Dedifferentiated amniotic fluid mesenchymal stem cell (primary cell): ENCODE results near the gene FGD4.

Experiments used
- DNase-seq: peaks from one replicate; pipeline ENCODE4 v3.0.0-alpha.2; 2016; ENCODE audit errors: extremely low spot score

Gene FGD4

DNA sequence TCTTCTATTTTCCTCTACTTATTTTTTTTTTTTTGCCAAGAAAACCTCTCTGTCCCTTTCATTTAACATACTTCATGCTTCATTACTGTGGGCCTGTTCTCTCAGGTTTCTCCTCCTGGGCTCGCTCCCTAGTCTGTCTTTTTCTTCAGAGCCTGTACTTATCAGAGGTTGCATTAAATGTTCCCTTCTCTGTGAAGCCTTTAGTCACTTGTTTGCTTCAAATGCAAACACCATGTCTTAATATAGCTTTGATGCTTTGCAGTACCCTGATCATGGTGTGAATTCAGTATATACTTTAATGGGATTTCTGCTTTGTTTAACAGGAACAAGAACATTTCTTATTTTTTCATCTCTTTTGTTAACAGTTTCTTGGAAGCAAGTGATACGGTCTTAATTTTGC, 207.1 kb downstream of the FGD4 start:
- no peak for DNase-seq

DNA sequence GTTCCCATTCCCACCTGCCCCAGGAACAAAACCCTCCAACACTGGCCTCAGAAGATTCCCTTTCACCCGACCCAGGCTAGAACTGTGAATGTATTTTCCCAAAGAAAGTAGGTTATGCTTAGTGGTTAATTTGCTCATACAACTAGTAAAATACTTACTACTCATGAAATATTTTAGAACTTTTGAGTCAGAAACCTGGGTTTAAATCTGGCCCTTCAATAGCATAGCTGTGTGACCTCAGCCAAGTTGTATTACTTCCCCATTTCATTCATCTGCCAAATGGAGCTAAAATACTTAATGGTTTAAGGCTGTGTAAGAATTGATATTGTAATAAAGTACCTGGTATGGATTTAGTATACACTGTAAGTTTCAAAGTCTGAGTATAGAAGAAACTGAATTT, 210.6 kb downstream of the FGD4 start:
- DNase-seq: no peak

DNA sequence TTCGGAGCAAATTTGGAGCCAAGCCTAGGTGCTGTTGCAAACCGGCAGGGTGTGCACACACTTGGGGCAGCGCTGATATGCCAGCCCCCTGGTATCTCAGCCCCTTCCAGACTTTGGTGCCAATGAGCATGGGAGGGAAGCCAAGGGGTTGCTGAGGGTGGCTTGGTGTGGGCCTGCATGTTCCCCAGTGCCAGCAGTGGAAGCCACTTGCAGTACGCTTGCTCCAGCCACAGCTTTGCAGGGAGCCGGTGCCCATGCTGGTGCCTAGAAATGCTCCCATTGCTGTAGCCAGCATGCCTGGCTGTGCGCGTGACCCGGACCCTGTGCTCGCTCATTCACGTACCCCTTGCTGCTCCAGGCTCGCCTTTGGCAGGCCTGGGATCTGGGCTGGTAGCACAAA, 212.6 kb downstream of the FGD4 start:
- DNase-seq: no peak

DNA sequence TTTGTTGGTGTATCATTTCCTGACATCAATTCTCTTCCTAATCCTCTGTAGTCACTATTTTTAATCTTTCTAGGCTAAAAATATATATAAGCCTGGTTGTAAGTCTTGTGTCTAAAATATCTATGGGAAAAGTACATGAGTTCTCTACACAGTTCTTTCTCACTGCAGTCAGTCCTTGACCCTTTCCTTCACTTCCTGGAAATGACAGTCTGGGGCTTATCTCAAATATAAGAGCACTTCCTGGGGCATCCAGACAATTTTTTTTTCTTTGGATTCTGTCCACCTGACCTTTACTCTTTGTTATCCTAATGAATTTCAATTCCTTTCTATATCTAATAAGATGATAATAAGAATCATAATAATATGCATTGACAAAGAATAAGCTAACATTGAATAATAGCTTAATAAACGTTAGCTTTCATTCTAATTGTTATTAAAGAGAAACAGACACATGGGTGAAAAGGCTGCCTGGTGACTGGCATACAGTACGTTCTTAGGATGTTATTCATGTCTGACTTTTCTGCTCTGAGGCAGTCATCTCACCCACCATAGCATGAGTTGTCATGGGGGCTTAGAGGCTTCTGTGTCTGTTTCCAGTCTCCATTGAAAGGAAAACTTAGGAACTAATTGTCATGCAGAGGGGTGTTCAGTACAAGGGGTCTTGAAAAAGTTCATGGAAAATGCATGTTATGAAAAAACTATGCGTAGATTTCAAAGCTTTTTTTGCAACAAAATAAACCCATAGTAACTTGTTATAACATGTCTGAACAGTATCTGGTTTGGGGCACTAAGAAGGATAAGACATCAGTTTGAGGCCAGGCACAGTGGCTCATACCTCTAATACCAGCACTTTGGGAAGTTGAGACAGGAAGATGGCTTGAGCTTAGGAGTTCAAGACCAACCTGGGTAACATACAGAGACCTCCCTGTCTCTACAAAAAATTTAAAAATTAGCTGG, 213.6 kb downstream of the FGD4 start:
- DNase-seq: no peak

DNA sequence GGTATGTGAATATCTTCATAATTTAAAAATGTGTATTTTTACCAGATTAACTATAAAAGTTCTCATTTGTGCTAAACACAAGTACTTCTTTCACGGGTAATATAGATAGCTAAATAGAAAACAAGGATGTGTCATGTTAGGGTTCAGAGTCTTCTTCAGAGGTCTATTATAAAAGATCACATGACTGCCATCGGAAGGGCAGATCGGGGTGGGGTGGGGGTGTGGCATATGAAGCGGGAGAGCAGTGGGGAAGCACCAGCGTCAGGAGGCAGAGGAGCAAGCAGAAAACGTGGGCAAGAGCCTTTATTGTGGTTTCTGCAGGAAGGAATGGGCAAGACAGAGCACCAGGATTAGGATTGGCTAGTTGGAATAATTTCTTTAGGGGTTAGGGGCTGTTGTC, 216.1 kb downstream of the FGD4 start:
- no peak for DNase-seq

DNA sequence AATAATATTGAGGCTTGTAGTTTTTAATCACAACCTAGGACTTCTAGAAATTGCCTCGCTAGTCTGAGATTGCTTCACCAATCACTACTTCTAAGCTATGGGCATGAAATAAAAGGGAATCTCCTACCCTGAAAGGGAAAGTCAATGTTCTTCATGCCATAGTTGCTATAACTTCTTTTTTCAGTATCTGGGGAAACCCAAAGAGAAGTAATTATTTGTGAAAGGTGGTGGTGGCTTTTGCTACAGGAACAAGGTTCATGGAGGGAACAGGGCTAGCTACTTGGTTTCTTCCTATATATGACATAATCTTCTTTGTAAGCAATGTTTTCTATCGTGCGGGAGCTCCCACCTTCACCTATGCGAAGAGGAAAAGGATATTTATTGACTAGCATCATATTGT, 218.2 kb downstream of the FGD4 start:
- no peak for DNase-seq

DNA sequence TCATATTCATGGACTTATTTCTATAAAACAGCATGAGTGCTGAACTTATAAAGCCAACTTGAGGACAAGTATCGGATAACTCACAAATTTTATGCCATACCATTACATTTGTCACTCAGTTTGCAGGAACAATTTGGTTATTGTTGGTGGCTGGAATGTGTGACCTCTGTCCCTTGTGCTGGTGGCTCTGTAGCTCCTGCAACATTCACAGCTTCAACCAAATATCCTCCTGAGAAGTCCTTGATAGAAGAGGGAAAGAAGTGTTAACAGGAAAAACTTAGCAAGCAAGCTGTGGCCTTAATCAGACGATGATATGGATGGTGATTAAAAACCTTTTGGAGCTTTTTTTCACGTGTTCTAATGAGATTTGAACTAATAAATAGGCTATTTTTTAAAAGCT, 218.8 kb downstream of the FGD4 start:
- DNase-seq: no peak

DNA sequence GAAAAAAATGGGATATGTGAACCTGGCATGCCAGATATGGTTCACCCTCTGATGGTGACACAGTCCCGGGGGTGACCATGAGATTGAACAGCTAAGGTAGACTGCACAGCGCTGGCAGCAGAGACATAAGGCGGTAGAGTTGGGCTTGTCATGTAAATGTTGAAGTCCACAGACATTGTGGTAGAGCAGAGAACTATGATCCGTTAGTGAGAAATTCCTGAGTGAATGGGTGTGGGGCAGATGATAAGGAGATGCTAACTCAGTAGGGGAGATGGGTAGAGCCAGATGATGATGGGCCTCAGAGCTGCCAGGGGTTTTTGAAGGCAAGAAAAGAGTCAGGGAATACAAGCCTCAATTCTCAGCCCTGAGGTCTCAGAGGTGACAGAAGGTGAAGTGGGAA, 228.6 kb downstream of the FGD4 start:
- no peak for DNase-seq

DNA sequence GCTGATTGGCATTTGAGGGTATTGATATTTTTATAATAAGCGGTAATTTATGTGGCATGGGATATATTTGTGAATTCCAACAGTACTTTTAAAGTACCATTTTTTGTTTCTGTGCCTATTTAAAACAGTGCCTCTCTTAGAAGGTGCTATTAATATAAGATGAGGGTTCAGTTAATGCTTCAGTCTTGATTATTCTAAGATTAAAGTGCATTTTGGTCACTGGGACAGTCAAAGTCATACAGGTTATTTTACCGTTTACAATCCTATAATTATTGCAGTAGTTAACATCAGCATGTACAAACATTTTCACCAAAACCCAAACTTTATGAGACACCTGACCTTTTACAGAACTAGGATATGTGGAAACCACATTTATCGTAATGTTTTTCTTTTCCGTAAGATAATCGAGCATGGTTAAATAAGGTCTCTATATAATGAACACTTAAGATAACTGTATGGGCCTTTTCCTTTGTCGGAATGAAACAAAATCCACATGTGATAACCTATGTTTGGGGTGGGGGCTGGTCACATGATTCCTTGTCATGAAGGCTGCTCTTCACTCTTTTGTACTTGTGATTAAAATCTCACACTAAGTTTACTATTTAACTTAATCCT, 242.0 kb downstream of the FGD4 start:
- no peak for DNase-seq

DNA sequence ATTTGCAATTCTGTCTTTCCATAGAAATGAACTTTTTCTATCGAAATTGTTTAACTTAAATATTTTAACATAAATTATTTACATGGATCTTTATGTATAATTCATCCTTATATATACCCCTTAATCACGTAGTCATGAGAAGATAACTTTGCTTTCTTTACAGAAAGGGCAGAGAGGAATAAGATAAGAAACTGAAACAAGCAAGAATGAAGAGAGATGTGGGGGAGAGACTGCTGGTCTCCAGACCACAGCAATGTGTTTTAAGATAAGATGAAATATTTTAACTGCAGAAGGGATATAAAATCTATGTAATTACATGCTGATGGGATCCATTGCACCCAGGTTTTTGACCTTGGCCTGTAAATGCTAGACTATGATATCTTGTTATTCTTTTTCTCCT, 245.1 kb downstream of the FGD4 start:
- no peak for DNase-seq

DNA sequence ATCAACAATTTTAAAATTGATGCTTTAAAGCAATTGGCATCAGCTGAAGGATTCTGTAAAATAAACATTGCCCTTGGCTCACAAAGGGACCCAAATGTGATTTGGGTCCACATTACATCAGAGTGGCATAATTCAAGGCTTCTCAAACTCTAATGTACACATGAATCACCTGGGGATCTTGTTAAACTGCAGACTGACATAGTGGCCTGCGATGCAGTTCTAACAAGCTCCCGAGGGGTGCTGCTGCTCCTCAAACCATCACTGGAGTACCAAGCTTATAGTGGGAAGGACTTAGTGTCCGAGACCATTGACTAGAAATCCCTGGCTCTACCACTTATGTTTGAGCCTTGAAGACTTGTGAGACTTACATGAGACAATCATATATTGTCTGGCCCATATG, 247.9 kb downstream of the FGD4 start:
- no peak for DNase-seq

DNA sequence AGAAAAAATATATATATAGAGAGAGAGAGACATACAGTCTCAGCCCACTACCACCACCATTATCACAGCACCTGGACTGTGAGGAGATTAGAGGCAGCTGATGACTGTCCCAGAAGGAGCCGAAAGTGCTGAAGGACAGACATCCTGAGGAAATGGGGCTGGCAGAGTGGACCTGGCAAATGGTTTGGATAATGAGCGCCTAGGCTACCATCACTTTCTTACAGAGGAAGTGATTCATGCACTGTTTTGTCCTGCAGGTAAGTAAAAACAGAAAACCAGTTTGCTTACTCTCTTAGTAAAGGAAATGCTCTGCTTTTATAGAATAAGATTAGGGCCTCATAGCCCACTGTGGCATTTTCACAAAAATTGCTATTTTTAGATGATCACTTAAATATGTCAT, 251.2 kb downstream of the FGD4 start:
- no peak for DNase-seq

DNA sequence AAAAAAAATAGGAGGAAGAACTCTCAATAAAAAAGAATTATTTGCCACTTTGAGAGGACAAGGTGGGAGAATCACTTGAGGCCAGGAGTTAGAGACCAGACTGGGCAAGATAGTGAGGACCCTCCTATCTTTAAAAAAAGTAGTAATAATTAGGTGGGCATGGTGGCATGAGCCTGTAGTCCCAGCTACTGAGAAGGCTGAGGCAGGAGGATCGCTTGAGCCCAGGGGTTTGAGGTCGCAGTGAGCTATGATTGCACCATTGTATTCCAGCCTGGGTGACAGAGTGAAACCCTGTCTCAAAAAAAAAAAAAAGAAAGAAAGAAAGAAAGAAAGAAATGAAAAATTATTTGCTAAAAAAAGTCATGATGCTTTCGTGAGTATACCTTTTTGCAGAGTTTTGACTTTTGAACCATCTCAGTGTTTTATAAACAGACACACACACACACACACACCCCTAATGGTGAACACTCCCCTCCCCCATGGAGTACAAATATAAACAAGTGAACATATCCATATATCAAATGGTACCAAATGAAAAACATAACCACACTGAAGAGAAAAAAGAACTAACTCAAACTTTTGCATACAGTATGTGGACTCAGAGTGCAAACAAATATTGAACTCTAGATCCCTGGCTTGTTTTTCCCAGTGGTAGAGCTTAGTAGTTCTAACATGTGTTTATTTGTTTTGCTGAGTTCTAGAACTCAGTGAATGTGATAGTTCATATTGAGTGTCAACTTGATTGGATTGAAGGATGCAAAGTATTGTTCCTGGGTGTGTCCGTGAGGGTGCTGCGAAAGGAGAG, 252.0 kb downstream of the FGD4 start:
- no peak for DNase-seq

DNA sequence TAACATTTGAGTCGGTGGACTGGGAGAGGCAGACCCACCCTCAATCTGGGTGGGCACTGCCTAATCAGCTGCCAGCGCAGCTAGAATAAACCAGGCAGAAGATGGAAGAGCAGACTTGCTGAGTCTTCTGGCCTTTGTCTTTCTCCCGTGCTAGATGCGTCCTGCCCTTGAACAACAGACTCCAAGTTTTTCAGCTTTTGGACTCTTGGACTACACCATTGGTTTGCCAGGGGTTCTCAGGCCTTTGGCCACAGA, 252.5 kb downstream of the FGD4 start:
- DNase-seq: no peak

DNA sequence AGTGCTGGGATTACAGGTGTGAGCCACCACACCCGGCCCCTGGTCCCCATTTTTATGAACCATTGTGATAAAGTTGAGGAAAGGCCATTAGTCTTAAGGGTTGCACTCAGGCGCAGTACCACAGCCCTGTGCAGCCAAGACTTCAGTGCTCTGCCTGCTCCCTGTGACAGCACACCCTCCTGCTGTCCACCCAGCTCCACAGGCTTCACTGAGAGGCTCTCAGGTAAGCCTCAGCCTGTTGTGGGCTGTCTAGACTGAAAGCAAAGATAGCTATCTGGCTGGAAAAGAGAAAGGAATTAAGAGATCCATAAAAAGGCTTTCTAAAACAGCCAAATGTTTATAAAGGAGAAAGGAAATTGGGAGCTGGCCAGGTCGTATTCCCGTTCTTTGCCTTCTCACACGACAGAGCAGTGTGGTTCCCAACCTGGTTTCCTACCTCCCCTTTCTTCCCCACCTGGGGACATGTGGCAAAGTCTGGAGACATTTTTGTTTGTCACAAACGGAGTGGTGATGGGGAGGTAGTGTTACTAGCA, 260.6 kb downstream of the FGD4 start:
- no peak for DNase-seq

DNA sequence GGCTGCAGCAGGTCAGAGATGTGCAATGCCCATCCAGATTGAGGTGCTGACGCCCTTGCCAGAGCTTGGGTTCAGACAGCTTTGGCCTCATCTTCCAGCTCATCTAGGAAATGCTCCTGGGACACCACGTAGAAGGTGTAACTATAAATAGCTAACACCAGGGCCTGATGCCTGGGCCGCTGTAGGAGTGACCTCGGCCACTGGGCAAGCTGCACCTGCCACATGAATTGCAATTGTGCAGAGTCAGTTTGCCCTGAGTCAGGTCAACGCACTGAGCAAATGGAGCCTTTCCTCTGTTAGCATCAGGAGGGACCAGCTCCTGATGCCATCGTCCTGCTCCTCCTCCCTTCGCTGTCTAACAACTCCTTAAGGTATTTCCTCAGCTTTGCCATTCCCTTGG, 262.3 kb downstream of the FGD4 start:
- no peak for DNase-seq

DNA sequence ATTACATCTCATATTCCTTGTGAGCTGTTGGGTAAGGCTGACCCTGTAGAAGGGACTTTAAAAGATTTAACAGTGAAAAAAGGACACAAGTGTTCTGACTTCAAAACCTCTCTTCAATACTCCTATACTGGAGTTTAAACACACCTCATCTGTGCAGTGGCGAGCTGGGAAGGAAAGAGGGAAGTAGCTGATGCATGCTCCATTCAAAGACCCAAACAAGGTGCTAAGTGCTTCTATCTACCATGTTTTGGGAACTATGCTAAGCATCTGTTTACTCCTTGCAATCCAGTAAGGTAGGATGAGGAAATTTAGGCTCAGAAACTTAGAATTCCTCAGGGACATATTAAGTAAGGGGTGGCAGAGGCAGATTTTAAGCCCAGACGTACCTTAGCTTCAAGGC, 263.3 kb downstream of the FGD4 start:
- DNase-seq: no peak

DNA sequence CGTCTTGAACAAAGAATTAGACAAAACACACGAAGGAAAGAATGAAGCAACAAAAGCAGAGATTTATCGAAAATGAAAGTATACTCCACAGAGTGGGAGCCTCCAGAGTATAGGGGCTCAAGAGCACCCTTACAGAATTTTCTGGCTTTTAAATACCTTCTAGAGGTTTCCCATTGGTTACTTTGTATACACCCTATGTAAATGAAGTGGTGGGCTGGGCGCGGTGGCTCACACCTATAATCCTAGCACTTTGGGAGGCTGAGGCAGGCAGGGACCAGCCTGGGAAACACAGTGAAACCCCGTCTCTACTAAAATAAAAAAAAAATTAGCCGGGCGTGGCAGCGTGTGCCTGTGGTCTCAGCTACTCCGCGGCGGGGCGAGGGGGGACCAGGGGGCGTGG, 266.7 kb downstream of the FGD4 start:
- no peak for DNase-seq

DNA sequence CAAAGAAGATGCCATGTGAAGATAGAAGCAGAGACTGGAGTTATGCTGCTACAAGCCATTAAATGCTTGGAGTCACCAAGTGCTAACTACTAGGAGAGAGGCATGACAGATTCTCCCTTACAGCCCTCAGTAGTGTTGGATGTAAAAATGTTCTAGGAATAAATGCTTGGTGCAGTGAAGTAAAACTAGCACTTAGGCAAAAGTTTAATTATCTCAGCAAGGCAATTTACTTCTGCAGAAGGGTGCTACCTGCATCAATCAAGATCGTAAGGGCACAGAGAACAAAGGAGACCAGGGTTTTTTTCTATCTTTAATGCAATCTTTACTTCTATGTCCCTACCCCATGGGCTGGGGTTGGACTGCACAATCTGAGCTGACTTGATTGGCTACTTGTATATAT, 270.2 kb downstream of the FGD4 start:
- DNase-seq: no peak

DNA sequence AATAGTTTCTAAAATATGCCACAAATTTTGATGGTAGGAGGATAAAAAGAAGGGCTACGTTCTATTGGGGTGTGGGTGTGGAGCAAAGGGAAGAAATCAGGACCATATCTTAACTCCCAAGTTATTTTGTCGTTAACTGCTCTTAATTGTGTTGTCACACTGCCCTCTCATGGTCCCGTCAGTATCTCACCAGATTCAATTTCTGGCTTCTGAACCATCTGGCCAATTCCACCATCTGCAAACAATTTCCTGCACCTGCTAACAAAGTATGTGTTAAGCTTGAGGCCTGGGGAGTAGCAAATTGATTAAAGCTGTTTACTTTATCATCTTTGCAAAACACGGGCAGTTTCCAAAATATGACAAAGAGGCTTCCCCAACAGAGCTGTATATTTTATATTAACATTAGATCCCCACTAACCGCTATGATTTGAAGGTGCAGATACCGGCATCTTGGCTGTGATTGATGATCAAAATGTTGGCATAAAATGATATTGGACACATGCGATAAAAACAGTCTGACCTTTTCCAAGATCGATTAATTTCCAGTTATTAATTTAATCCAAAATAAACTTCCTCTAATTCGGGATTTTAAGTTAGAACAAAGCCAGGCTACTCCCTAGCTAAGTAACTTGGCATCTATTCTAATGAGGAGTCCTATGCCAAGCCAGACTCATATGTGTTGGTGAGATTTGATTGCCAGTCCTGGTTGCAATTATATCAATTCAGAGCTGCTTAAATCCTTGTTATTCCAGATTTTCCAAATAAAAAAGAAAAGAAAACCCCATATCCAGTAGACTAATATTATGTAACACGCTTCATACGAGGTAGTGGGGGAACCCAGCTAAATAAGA, 272.8 kb downstream of the FGD4 start:
- DNase-seq: peak; percentile 79

DNA sequence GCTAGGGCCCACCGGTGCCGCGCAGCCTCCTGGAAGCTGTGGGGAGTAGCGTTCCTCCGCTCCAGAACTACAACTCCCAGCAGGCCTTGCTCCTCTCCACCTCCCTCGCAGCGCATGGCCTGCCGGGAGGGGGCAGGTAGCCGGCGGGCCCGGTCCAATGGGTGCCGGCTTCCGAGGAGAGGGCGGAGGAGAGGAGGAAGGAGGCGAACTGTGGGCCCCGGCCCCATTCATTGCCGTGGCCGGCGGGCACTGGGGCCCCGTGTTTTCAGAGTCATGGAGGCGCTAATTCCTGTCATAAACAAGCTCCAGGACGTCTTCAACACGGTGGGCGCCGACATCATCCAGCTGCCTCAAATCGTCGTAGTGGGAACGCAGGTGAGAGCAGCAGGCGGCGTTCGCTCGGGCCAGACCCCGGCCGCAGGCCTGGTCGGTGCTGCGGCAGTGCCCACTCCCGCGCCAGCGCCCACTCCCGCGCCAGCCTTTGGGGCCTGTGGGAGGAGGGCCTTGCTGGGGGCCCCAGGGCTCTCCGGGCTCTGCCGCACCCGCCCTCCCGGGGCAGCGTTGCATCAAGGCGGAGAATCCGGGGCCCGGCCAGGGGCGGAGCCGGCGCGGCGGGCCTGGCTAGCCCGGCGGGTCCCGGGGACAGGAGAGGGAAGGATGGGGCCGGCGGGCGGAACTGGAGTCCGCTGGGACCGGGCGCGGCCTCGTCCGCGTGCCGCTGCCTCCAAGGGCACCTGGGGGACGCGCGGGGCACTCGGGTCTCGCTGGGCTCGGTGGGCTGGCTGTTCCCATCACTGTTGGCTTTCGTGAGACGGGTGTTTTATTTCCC, 279.9 kb downstream of the FGD4 start, which contains the start of gene DNM1L:
DNM1L (plus strand) TSS at position 211 of the 829 bp plus-strand sequence; CDS start at position 274, 63 bp downstream.
- peak; percentile 91 for DNase-seq
